RPMI7951 (cell line): ENCODE measurements around the gene NOP53. TPM values are rescaled to one million over a fixed set of nuclear protein-coding genes. Genes with fewer than 3 reads are reported as not detected.
A peak's percentile ranks its signal among the peaks of the same experiment; 100 is the strongest.
"Not testable (repeated sequence)": the region's sequence is repeated elsewhere in the genome, so short reads cannot be mapped to it uniquely, and the experiment has no call there.

ENCODE experiments used
- DNase-seq: peaks from one replicate; pipeline ENCODE4 v3.0.0-alpha.2; 2012; ENCODE audit warnings: low read depth
- total RNA-seq: library from RNA; depleted of rRNA; stranded (reverse); fragments of >200 nt; shearing (Covaris generic); gene quantifications from 2 replicates; pipeline ENCODE4 v1.2.3, GENCODE V29; 2014; rRNA removed

Gene NOP53
- total RNA-seq, result 32.8 and 39.4 TPM in 2 replicates

GRCh38 chr19:47745010-47745901, at the start of gene NOP53:
Gene NOP53 (plus strand): TSS chr19:47745546. CDS start chr19:47745560, 14 bp downstream.
- peak; percentile 96 for DNase-seq

GRCh38 chr19:47696635-47697034, 48.7 kb upstream of the NOP53 start:
- no peak for DNase-seq

- DNase-seq, result peak; percentile 76
These were observed 47.3 kb upstream of the NOP53 start for GRCh38 chr19:47697863-47698609.

GRCh38 chr19:47698631-47699359, 46.6 kb upstream of the NOP53 start:
- no peak for DNase-seq

- peak; percentile 27 for DNase-seq
These were observed 45.9 kb upstream of the NOP53 start for GRCh38 chr19:47699360-47699917.

GRCh38 chr19:47700934-47701716, 44.2 kb upstream of the NOP53 start:
- DNase-seq, result no peak

GRCh38 chr19:47701717-47702552, 43.4 kb upstream of the NOP53 start:
- DNase-seq, result no peak

- no peak for DNase-seq
These were observed 42.7 kb upstream of the NOP53 start for GRCh38 chr19:47702671-47703070.

- no peak for DNase-seq
These were observed 42.0 kb upstream of the NOP53 start for GRCh38 chr19:47703301-47703700.

- no peak for DNase-seq
These were observed 41.3 kb upstream of the NOP53 start for GRCh38 chr19:47704024-47704423.

GRCh38 chr19:47704656-47705055, 40.7 kb upstream of the NOP53 start:
- no peak for DNase-seq

GRCh38 chr19:47707135-47707925, 38.0 kb upstream of the NOP53 start:
- peak; percentile 75 for DNase-seq

- DNase-seq, result no peak
These were observed 33.6 kb upstream of the NOP53 start for GRCh38 chr19:47711652-47712242.

GRCh38 chr19:47713046-47714021, 32.0 kb upstream of the NOP53 start, which contains the start of gene EHD2:
Gene EHD2 (plus strand): TSS chr19:47713422. CDS start chr19:47716613, 3,191 bp downstream.
- DNase-seq, result peak; percentile 84

GRCh38 chr19:47714339-47714738, 31.0 kb upstream of the NOP53 start:
- DNase-seq, result no peak

- not testable (repeated sequence) for DNase-seq
These were observed 30.5 kb upstream of the NOP53 start for GRCh38 chr19:47714855-47715254.

GRCh38 chr19:47716270-47716937, 28.9 kb upstream of the NOP53 start:
- no peak for DNase-seq
